K562 (cell line): ENCODE measurements around the gene ZNF189. TPM values are rescaled to one million over a fixed set of nuclear protein-coding genes. Genes with fewer than 3 reads are reported as not detected.

Experiments
- ATAC-seq: fragments of 200-7000 bp; cut with Tn5 transposase; 3 replicates; pipeline ENCODE4 v1.9.1; 2020; ENCODE audit warnings: moderate library complexity
- BruUV-seq: library from RNA; stranded (reverse); fragments of 400-500 nt; replicated peaks from 2 replicates; lab custom pipeline; 2021; lab: Mats Ljungman, UMichigan
- CTCF ChIA-PET: fragments of 300-600 bp; formaldehyde crosslinking; extraction: SDS; loops from one replicate; lab custom pipeline; 2021; ENCODE audit warnings: low intra/inter-chr PET ratio; lab: Yijun Ruan, JAX
- POLR2A ChIA-PET: fragments of 300-600, 350-650 bp; sonication (Branson Sonifier 250); formaldehyde crosslinking; extraction: SDS; loops from one replicate; lab custom pipeline; 2021; ENCODE audit warnings: antibody characterized with exemption, inconsistent platforms; lab: Yijun Ruan, JAX
- DNase-seq, 4 experiments: peaks; one replicate each; pipeline versions ENCODE4 v3.0.0 to v3.0.0-alpha.2; 2011 to 2018; ENCODE audit warnings: low spot score in 3 of 4, mixed read lengths in 3 of 4; ENCODE audit errors: extremely low read depth in 1 of 4
- FAIRE-seq: peaks from 2 replicates; lab custom pipeline; 2011; peaks lifted over from hg19 to GRCh38; lab: Jason Lieb, UNC
- H2AFZ ChIP-seq: 2 replicates; pipeline ENCODE4 v1.6.0; 2011; ENCODE audit warnings: low read depth, low read length, control low read depth, inconsistent platforms
- H3K27ac ChIP-seq: fragments of 200-600 bp; 3 replicates; pipeline ENCODE4 v1.8.0; 2011; ENCODE audit warnings: low read depth, mild to moderate bottlenecking, control low read depth, inconsistent platforms, low read length, moderate library complexity, mixed read lengths; ENCODE audit errors: extremely low read depth
- H3K27me3 ChIP-seq, 2 experiments: fragments of 300-600 bp in 1 of 2; 2 replicates in 1 of 2; 3 replicates in 1 of 2; pipeline versions ENCODE4 v1.6.0 to v1.8.0; 2011; ENCODE audit warnings: inconsistent platforms in 2 of 2, low read length in 2 of 2, mild to moderate bottlenecking in 1 of 2, mixed read lengths in 1 of 2, moderate library complexity in 1 of 2; ENCODE audit not compliant: control insufficient read depth in 2 of 2, insufficient read depth in 2 of 2
- H3K36me3 ChIP-seq: fragments of 300-600 bp; 3 replicates; pipeline ENCODE4 v1.8.0; 2011; ENCODE audit warnings: mild to moderate bottlenecking, low read length, inconsistent platforms; ENCODE audit not compliant: control insufficient read depth, insufficient read depth
- H3K4me1 ChIP-seq, 2 experiments: fragments of 200-600 bp in 1 of 2; replicated peaks in 1 of 2; 2 replicates in 1 of 2; 3 replicates in 1 of 2; pipeline versions ENCODE4 v1.5.1 to v1.8.0; 2011; ENCODE audit warnings: inconsistent platforms in 2 of 2, low read length in 2 of 2, mild to moderate bottlenecking in 1 of 2, mixed read lengths in 1 of 2, moderate library complexity in 1 of 2; ENCODE audit not compliant: control insufficient read depth in 2 of 2, insufficient read depth in 2 of 2
- H3K4me2 ChIP-seq: 2 replicates; pipeline ENCODE4 v1.6.1; 2011; ENCODE audit warnings: low read length, control low read depth, inconsistent platforms, mixed read lengths; ENCODE audit not compliant: insufficient read depth
- H3K4me3 ChIP-seq: fragments of 200-600 bp; sonication (generic), shearing (Covaris generic); 2 replicates; pipeline ENCODE4 v1.5.1; 2016; ENCODE audit warnings: control low read depth, inconsistent platforms
- H3K79me2 ChIP-seq: fragments of 200-600 bp; 3 replicates; pipeline ENCODE4 v1.8.0; 2011; ENCODE audit warnings: low read length, inconsistent platforms; ENCODE audit not compliant: control insufficient read depth, insufficient read depth
- H3K9ac ChIP-seq, 2 experiments: 2 replicates each; pipeline versions ENCODE4 v1.6.0 to v1.6.1; 2011; ENCODE audit warnings: low read depth in 2 of 2, low read length in 2 of 2, control low read depth in 1 of 2, inconsistent platforms in 1 of 2, mild to moderate bottlenecking in 1 of 2, mixed read lengths in 1 of 2; ENCODE audit not compliant: insufficient read depth in 1 of 2
- H3K9me1 ChIP-seq: one replicate; pipeline ENCODE4 v1.6.0; 2011; ENCODE audit warnings: inconsistent platforms, mild to moderate bottlenecking, low read length, moderate library complexity; ENCODE audit not compliant: control insufficient read depth, insufficient read depth
- H3K9me3 ChIP-seq: replicated peaks from 2 replicates; pipeline ENCODE4 v1.5.1; 2011; ENCODE audit warnings: low read depth, low read length, inconsistent platforms; ENCODE audit not compliant: control insufficient read depth, insufficient read depth
- H4K20me1 ChIP-seq: replicated peaks from 2 replicates; pipeline ENCODE4 v1.6.1; 2011; ENCODE audit warnings: low read length, inconsistent platforms, mixed read lengths; ENCODE audit not compliant: control insufficient read depth, insufficient read depth
- MAX ChIP-seq: sonication (generic); formaldehyde crosslinking; IDR thresholded peaks from 2 replicates; pipeline ENCODE4 v1.9.0; 2022; ENCODE audit warnings: mild to moderate bottlenecking, missing genetic modification reagents
- RAD21 ChIP-seq, 2 experiments: fragments of 250-450 bp in 1 of 2; fragments of 450-650 bp in 1 of 2; sonication (Bioruptor Pico) in 1 of 2; formaldehyde crosslinking in 1 of 2; IDR thresholded peaks in 1 of 2; conservative IDR thresholded peaks in 1 of 2; 2 replicates each; pipeline versions ENCODE4 v1.4.0 to v1.8.0; 2020 to 2022; ENCODE audit warnings: mild to moderate bottlenecking in 2 of 2, moderate library complexity in 1 of 2
- SNIP1 ChIP-seq: fragments of 450-650 bp; IDR thresholded peaks from 2 replicates; pipeline ENCODE4 v1.7.1; 2017; ENCODE audit warnings: low read depth, mild to moderate bottlenecking
- WHSC1 ChIP-seq: IDR thresholded peaks from one replicate; pipeline ENCODE4 v1.6.1; 2012; ENCODE audit warnings: low read length, control low read depth, inconsistent platforms
- WGBS: fragments of 100-300 bp; shearing (Covaris generic); methylation state at CpG from one replicate; pipeline ENCODE4 v1.1.6; 2016; ENCODE audit warnings: low coverage, mixed read lengths; ENCODE audit not compliant: insufficient coverage; ENCODE audit errors: missing lambda C conversion rate; 5-methylcytosine and 5-hydroxymethylcytosine counted together
- in situ Hi-C: fragments of 300-500 bp; cut with MboI; formaldehyde crosslinking; loops from 4 replicates; pipeline ENCODE4 v1.15.0; 2018; ENCODE audit warnings: inconsistent platforms, mixed read lengths
- intact Hi-C: fragments of 100-400 bp; cut with micrococcal nuclease; formaldehyde crosslinking; loops from 2 replicates; pipeline ENCODE4 v1.14.2; 2022
- polyA plus RNA-seq, 8 experiments: library from polyadenylated mRNA; depleted of rRNA in 4 of 8; stranded (reverse) in 5 of 8; unstranded in 3 of 8; fragments of >200 nt; fragmentation: Nextera tagmentation in 2 of 8; fragmentation: Illumina TruSeq in 1 of 8; extraction: Ambion mirVana in 2 of 8; extraction: Trizol in 1 of 8; gene quantifications; 2 replicates each; pipeline versions ENCODE4 v1.2.1 to v1.2.3, GENCODE V29; 2011 to 2014; ENCODE audit warnings: inconsistent platforms in 1 of 8, missing spikeins in 1 of 8
- total RNA-seq, 7 experiments: library from RNA; depleted of rRNA in 6 of 7; stranded (reverse); fragments of >200 nt in 6 of 7; fragmentation: Illumina TruSeq in 2 of 7; extraction: Trizol in 2 of 7; gene quantifications; 2 replicates each; pipeline versions ENCODE4 v1.2.1 to v1.2.3, GENCODE V29; 2011 to 2021; ENCODE audit warnings: low replicate concordance in 1 of 7
- TF ChIP-seq, protein P1 (sequence below), 3 experiments: IDR thresholded peaks in 2 of 3; conservative IDR thresholded peaks in 1 of 3; 2 replicates each; pipeline ENCODE4 v1.5.1; 2011 to 2012; ENCODE audit warnings: low read length in 3 of 3, mild to moderate bottlenecking in 3 of 3, control low read depth in 2 of 3, improper control_type of control experiment in 1 of 3, inconsistent platforms in 1 of 3, low read depth in 1 of 3, mixed read lengths in 1 of 3, moderate library complexity in 1 of 3; ENCODE audit not compliant: insufficient read depth in 2 of 3

ZNF189 gene
- total and polyA plus RNA-seq, 9 of the 15 experiments (the other 6 are each of a cell fraction or from before 2014, with no cell fraction given) = 2.4 to 15.3 (median 6.4) TPM

DNA sequence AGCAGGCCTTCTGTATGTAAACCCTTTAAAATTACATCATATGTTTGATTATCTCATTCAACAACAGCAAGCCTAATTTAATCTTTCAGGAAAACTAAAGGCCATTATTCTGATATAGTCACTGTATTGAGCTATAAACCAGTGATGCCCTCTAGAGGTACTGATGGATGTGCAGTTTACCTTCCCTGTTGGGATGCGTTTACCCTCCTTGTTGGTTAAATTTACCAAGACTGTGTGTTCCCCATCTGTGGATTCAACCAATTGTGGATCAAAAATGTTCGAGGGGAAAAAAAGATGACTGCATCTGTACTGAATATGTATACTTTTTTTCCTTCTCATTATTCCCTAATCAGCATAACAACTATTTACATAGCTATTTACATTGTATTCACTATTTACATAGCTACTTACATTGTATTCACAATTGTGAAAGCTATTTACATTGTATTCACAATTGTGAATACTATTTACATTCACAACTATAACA lies 10.1 kb upstream of the ZNF189 start:
- H3K4me1 ChIP-seq = no peaks in the 10 kb centered on the region
- POLR2A ChIA-PET = interaction anchor here (1.5 to 2.8 kb wide), 2 partner anchors 8 to 10 kb away, joined by 4 to 13 read pairs; partner anchors contain the start of genes MRPL50 and ZNF189
- H3K9me1 ChIP-seq = no peaks in the 10 kb centered on the region
- 67% methylated on average over 2 of the region's 2 CpGs for WGBS
- no peak for DNase-seq
- no peak overlapping the region for H2AFZ ChIP-seq
- BruUV-seq = no TSS peak
- H3K79me2 ChIP-seq = peaks cover 35% of the 10 kb centered on the region
- no peak overlapping the region for H3K9ac ChIP-seq
- intact Hi-C loops (loop anchor here (1.0 to 2.0 kb wide), 2 partner anchors 72 to 162 kb away; no protein-coding TSS in a partner anchor), in situ Hi-C loops (no loop called here)
- no peak overlapping the region for H3K4me2 ChIP-seq
- peak; percentile 49 for FAIRE-seq
- H3K4me3 ChIP-seq = no peak overlapping the region
- H4K20me1 ChIP-seq = no peaks in the 10 kb centered on the region
- peaks cover 64% of the 10 kb centered on the region for H3K36me3 ChIP-seq
- H3K9me3 ChIP-seq = peaks cover 12% of the 10 kb centered on the region
- ATAC-seq = peak; percentile 89
- H3K27me3 ChIP-seq = no peaks in the 10 kb centered on the region
- H3K27ac ChIP-seq = no peak overlapping the region
- CTCF ChIA-PET = interaction anchor here (0.6 to 1.0 kb wide), 2 partner anchors 77 to 687 kb away, joined by 3 read pairs; no protein-coding TSS in a partner anchor
- TF ChIP-seq, protein P1, sequence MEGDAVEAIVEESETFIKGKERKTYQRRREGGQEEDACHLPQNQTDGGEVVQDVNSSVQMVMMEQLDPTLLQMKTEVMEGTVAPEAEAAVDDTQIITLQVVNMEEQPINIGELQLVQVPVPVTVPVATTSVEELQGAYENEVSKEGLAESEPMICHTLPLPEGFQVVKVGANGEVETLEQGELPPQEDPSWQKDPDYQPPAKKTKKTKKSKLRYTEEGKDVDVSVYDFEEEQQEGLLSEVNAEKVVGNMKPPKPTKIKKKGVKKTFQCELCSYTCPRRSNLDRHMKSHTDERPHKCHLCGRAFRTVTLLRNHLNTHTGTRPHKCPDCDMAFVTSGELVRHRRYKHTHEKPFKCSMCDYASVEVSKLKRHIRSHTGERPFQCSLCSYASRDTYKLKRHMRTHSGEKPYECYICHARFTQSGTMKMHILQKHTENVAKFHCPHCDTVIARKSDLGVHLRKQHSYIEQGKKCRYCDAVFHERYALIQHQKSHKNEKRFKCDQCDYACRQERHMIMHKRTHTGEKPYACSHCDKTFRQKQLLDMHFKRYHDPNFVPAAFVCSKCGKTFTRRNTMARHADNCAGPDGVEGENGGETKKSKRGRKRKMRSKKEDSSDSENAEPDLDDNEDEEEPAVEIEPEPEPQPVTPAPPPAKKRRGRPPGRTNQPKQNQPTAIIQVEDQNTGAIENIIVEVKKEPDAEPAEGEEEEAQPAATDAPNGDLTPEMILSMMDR (IDR thresholded peaks at IDR 0.05 in 2 of 3, conservative IDR thresholded peaks at IDR 0.05 in 1 of 3; ENCODE audit: insufficient read depth in 2 of 3, low read depth in 1 of 3, low read length in 3 of 3) = peak; percentile 30 to 54 (median 49)
- TF ChIP-seq RAD21 (CRISPR knock-in tag; conservative IDR thresholded peaks at IDR 0.05 in 1 of 2, IDR thresholded peaks at IDR 0.05 in 1 of 2) (0 out of 4 replicates have a peak, but pooled peaks of 1 of the 2 experiments have one; percentile 14), SNIP1 (no peak), MAX (CRISPR knock-in tag) (no peak), WHSC1 (no peak)
- TF ChIP-seq, all 486 proteins: peak for 2
